Thyroid gland (tissue), 4 donors: ENCODE measurements around the gene PDE1C. TPM values are rescaled to one million over a fixed set of nuclear protein-coding genes. Genes with fewer than 3 reads are reported as not detected.

Source experiments
- DNase-seq, 2 donors: peaks; one replicate each; pipeline ENCODE4 v3.0.0-alpha.2; 2019
- H3K27ac ChIP-seq, 3 donors: fragments of 200-600 bp; sonication (generic); 1 replicate in 2 of 3; 2 replicates in 1 of 3; pipeline ENCODE4 v1.5.1; 2016 to 2019; ENCODE audit warnings: mild to moderate bottlenecking in 1 of 3, moderate library complexity in 1 of 3
- H3K27me3 ChIP-seq: fragments of 200-600 bp; sonication (generic); one replicate; pipeline ENCODE4 v1.5.1; 2019
- H3K36me3 ChIP-seq, 2 donors: fragments of 200-600 bp; sonication (generic); one replicate each; pipeline ENCODE4 v1.5.1; 2016 to 2019
- H3K4me1 ChIP-seq, 2 donors: fragments of 200-600 bp; sonication (generic); one replicate each; pipeline ENCODE4 v1.5.1; 2017 to 2019
- H3K4me3 ChIP-seq, 3 donors: fragments of 200-600 bp; sonication (generic); replicated peaks in 1 of 3; 1 replicate in 2 of 3; 2 replicates in 1 of 3; pipeline ENCODE4 v1.5.1; 2016; ENCODE audit warnings: mild to moderate bottlenecking in 1 of 3
- H3K9me3 ChIP-seq: fragments of 200-600 bp; sonication (generic); one replicate; pipeline ENCODE4 v1.5.1; 2017
- POLR2A ChIP-seq, 2 donors: fragments of 450-650 bp; IDR thresholded peaks; one replicate each; pipeline ENCODE4 v1.6.1; 2017; ENCODE audit warnings: antibody characterized with exemption in 2 of 2, mild to moderate bottlenecking in 2 of 2, moderate library complexity in 1 of 2
- WGBS, 2 donors: methylation state at CpG; one replicate each; pipeline ENCODE4 v1.1.5; 2017; 5-methylcytosine and 5-hydroxymethylcytosine counted together
- intact Hi-C: fragments of 100-400 bp; cut with DNase I; formaldehyde crosslinking; loops from one replicate; pipeline ENCODE4 v1.15.1; 2023
- total RNA-seq, 4 donors: library from RNA; depleted of rRNA; stranded (reverse); fragments of >200 nt; gene quantifications; one replicate each; pipeline ENCODE4 v1.2.3, GENCODE V29; 2016
- TF ChIP-seq, protein P1 (sequence below), 6 experiments: fragments of 200-600 bp in 3 of 6; fragments of 450-650 bp in 3 of 6; sonication (generic) in 3 of 6; IDR thresholded peaks; one replicate each; pipeline ENCODE4 v1.5.1; 2016 to 2019; ENCODE audit warnings: antibody characterized with exemption in 6 of 6, mild to moderate bottlenecking in 2 of 6, inconsistent platforms in 1 of 6, moderate library complexity in 1 of 6

PDE1C gene
- total RNA-seq, 4 donors from 2014 or later, result 2.8 to 7.8 (median 4.0) TPM

DNA sequence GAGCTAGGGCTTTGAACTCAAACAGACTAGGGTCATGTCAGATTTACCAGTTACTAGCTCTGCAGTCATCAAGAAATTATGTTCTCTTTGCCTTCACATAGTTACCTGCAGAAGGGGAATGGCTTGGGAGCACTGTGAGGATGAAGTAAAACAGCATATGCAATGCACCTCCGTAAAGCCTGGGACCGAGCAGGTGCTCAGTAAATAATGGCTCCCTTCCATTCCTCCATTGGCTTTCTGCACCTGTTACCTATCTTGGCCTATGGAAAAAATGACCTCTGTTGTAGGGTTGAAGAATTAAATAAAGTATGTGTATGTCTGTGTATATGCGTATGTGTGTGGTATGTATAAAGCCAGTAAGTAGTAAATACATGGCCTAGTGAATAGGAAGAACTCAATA, 78.8 kb downstream of the PDE1C start:
- DNase-seq, result no peak
- WGBS, 2 donors, result 94 to 95% methylated on average over 3 of the region's 3 CpGs
- Histone ChIP-seq H3K9me3 (no peaks in the 10 kb centered on the region), H3K27me3 (no peaks in the 10 kb centered on the region), H3K4me3 (no peak overlapping the region), H3K4me1 (no peaks in the 10 kb centered on the region), H3K27ac (no peak overlapping the region), H3K36me3 (no peaks in the 10 kb centered on the region)
- intact Hi-C loops, result no loop called here
- no peak for TF ChIP-seq POLR2A (IDR thresholded peaks at IDR 0.05)
- TF ChIP-seq, protein P1, sequence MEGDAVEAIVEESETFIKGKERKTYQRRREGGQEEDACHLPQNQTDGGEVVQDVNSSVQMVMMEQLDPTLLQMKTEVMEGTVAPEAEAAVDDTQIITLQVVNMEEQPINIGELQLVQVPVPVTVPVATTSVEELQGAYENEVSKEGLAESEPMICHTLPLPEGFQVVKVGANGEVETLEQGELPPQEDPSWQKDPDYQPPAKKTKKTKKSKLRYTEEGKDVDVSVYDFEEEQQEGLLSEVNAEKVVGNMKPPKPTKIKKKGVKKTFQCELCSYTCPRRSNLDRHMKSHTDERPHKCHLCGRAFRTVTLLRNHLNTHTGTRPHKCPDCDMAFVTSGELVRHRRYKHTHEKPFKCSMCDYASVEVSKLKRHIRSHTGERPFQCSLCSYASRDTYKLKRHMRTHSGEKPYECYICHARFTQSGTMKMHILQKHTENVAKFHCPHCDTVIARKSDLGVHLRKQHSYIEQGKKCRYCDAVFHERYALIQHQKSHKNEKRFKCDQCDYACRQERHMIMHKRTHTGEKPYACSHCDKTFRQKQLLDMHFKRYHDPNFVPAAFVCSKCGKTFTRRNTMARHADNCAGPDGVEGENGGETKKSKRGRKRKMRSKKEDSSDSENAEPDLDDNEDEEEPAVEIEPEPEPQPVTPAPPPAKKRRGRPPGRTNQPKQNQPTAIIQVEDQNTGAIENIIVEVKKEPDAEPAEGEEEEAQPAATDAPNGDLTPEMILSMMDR (IDR thresholded peaks at IDR 0.05), result no peak

DNA sequence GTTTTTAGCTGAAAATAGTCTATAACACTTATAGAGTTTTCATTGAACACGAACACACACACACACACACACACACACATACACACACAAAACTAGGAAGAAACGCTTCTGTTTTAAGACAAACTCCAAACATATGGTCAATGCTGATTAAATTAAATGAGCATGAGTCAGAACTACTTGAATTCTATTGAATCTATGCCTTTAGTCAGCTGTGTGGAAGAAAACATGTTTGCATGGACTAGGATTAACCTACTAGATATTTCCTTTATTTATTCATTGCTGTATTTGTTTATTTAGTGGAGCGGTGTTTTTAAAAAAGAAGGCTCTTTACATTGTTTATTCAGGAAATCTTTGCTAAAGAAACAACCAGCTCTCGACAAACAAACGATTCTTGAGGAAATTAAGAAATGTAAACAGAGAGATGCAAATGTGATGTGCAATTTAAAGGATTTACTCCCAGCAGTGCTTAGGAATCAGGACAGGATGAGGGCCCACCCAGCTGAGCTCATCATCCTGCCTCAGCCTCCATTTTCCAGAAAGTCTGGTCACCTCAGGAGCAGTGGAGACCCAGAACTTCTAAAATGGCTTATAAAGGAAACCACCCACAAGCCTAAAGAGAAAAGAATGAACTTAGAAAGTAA, 83.2 kb downstream of the PDE1C start:
- intact Hi-C loops, result no loop called here
- H3K4me1 ChIP-seq, result no peaks in the 10 kb centered on the region
- TF ChIP-seq POLR2A (IDR thresholded peaks at IDR 0.05), result no peak
- TF ChIP-seq, protein P1 (IDR thresholded peaks at IDR 0.05), result no peak
- no peak overlapping the region for H3K27ac ChIP-seq
- no peaks in the 10 kb centered on the region for H3K9me3 ChIP-seq
- no peaks in the 10 kb centered on the region for H3K36me3 ChIP-seq
- H3K4me3 ChIP-seq, result no peak overlapping the region
- no peak for DNase-seq
- no peaks in the 10 kb centered on the region for H3K27me3 ChIP-seq
- WGBS, 2 donors, result 41% methylated on average over 5 of the region's 5 CpGs

DNA sequence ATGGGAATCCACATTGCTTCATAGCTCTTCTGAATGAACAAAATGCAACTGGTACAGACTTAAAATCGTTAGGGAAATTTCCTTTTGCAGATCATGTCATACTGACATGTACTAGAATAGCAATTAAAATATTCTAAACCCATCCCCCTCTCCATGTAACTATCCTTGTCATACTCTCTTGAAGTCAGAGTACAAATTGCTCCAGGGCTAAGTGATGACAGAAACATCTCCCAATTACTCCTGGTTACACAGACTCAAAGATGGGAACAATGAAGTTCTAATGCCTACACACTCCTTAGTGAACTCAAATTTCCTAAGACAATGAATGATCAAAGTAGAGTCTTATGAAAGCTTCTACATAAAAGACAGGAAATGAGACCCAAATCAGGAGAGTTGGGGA, 87.2 kb downstream of the PDE1C start:
- WGBS, 2 donors, result 56 to 67% methylated on average over 1 of the region's 1 CpG
- DNase-seq, result no peak
- Histone ChIP-seq H3K4me3 (no peak overlapping the region), H3K4me1 (no peaks in the 10 kb centered on the region), H3K9me3 (no peaks in the 10 kb centered on the region), H3K36me3 (no peaks in the 10 kb centered on the region), H3K27ac (no peak overlapping the region), H3K27me3 (no peaks in the 10 kb centered on the region)
- TF ChIP-seq, protein P1 (IDR thresholded peaks at IDR 0.05), result no peak
- intact Hi-C loops, result no loop called here

DNA sequence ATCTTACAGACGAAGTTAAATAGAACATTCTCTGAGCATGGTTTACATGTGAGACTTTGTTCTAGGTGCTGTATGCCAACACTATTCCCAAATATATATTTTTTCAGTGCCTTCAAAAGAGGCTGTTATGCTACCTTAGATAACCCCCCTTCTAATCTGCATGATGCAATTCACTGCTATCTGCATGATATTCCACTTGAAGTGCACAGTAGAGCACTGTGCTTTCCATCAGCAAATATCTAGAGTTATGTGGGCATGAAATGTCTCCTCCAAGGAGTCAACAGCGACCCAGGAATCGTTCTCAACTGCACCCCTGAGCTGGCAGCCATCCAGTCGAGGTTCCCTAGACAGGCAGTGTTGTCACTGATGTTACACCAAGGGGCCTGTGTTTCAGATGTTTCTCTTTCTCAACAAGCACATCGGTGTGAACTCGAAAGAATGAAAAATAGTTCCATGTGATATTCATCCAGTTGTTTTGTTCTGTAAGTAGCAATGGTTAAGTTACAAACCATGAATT, 88.3 kb downstream of the PDE1C start:
- WGBS, 2 donors, result 62 to 64% methylated on average over 6 of the region's 6 CpGs
- intact Hi-C loops, result no loop called here

More for the DNA sequence above, 88.3 kb downstream of the PDE1C start:
- Histone ChIP-seq H3K4me3 (no peak overlapping the region), H3K27me3 (no peaks in the 10 kb centered on the region), H3K27ac (no peak overlapping the region), H3K9me3 (no peaks in the 10 kb centered on the region), H3K36me3 (no peaks in the 10 kb centered on the region), H3K4me1 (no peaks in the 10 kb centered on the region)
- no peak for DNase-seq
- TF ChIP-seq, protein P1 (IDR thresholded peaks at IDR 0.05), result no peak
- TF ChIP-seq POLR2A (IDR thresholded peaks at IDR 0.05), result no peak
